Neuron (in vitro differentiated cells): Measurements from ENCODE around the gene FTO.

ENCODE experiments used
- H2AFZ ChIP-seq: one replicate; pipeline ENCODE4 v1.6.1; 2013; ENCODE audit warnings: low read depth, mild to moderate bottlenecking, inconsistent platforms, low read length, moderate library complexity
- H3K27me3 ChIP-seq: one replicate; pipeline ENCODE4 v1.6.1; 2013; ENCODE audit warnings: low read length; ENCODE audit not compliant: insufficient read depth
- H3K36me3 ChIP-seq: one replicate; pipeline ENCODE4 v1.6.1; 2013; ENCODE audit warnings: low read length; ENCODE audit not compliant: insufficient read depth
- H3K4me1 ChIP-seq: one replicate; pipeline ENCODE4 v1.6.1; 2013; ENCODE audit warnings: low read length; ENCODE audit not compliant: insufficient read depth
- H3K4me3 ChIP-seq: 2 replicates; pipeline ENCODE4 v1.5.1; 2013; ENCODE audit warnings: mild to moderate bottlenecking, low read length, moderate library complexity
- H3K9me3 ChIP-seq: one replicate; pipeline ENCODE4 v1.6.1; 2013; ENCODE audit warnings: low read length

Gene FTO

DNA sequence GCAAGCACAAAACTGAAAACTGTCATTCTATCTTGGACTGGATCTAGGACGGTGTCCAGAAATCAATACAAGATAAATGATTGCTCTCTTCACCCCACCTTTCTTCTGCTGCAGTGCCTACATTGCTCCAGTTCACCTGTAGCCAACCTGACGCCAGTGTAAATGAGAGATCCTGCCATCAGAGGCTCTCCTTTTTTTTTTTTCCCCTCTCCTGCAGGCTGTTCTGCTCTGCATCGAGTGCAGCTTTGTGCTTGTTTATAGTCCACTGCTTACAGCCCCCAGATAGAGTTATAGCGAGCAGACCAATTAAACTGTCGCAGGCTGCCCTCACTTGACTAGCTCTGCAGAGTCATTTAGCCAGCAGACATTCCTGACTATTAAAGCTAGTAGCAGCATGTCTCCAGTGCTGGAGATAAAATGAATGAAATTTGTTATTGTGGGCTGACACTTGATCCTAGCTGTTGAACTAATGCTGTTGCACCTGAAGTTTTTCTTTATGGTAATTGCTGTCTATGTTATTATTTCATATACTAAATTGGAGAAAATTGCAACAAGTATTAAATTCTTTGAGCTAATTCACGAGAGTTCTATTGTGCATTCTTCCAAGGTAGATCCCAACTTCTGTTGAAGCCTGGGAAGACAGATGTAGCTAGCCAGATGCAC lies 257.1 kb downstream of the FTO start:
- Histone ChIP-seq H3K9me3 (no peaks in the 10 kb centered on the region), H2AFZ (no peak overlapping the region), H3K4me3 (no peak overlapping the region), H3K27me3 (no peaks in the 10 kb centered on the region), H3K4me1 (peaks cover 6% of the 10 kb centered on the region), H3K36me3 (no peaks in the 10 kb centered on the region)

DNA sequence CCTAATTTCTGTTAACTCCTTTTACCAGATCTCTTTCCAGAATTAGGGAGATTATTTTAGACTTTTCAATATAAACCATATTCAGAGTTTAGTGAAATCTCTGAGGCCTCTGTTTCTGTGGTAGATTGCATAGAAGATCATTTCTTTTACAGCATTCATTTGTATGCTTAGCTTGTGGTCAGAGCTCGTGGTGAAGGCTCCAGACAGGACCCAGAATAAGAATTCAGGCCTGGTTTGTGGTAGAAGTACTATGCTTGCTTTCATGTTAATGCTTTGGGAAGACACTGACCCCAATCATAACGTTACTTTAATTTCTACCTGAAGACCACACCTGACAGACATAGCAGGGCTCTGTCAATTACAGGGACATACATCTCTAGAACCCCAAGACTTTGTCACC lies 258.1 kb downstream of the FTO start:
- Histone ChIP-seq H3K9me3 (no peaks in the 10 kb centered on the region), H3K36me3 (no peaks in the 10 kb centered on the region), H2AFZ (no peak overlapping the region), H3K27me3 (no peaks in the 10 kb centered on the region), H3K4me3 (no peak overlapping the region), H3K4me1 (peaks cover 10% of the 10 kb centered on the region)

DNA sequence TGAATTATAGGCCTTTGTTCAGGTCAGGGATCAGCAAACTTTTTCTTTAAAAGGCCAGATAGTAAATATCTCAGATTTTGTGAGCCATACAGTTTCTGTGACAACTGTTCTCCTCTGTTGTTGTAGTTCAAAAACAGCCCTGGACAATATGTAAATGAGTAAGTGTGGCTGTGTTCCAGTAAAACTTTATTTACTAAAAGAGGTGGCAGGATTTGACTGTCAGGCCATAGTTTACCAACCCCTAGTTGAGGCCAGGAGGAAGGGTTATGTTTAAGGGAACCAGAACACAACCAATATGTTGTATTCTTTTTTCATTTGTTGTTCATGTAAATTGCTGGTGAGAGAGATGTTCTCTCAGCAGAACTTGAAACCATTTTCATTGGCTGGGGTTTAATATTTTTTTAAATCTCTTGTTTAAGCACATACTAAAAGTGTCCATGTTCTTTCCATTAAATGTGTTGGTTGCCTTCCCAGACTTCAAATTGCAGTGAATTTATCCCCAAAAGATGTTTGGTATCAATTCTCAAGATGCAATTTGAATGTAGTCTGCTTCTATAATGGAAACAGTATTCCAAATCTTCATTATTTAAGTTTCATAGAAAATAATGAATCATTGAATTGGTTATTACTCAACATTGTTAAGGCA lies 260.3 kb downstream of the FTO start:
- Histone ChIP-seq H3K27me3 (no peaks in the 10 kb centered on the region), H3K4me3 (no peak overlapping the region), H3K36me3 (no peaks in the 10 kb centered on the region), H3K4me1 (peaks cover 7% of the 10 kb centered on the region), H2AFZ (no peak overlapping the region), H3K9me3 (no peaks in the 10 kb centered on the region)

DNA sequence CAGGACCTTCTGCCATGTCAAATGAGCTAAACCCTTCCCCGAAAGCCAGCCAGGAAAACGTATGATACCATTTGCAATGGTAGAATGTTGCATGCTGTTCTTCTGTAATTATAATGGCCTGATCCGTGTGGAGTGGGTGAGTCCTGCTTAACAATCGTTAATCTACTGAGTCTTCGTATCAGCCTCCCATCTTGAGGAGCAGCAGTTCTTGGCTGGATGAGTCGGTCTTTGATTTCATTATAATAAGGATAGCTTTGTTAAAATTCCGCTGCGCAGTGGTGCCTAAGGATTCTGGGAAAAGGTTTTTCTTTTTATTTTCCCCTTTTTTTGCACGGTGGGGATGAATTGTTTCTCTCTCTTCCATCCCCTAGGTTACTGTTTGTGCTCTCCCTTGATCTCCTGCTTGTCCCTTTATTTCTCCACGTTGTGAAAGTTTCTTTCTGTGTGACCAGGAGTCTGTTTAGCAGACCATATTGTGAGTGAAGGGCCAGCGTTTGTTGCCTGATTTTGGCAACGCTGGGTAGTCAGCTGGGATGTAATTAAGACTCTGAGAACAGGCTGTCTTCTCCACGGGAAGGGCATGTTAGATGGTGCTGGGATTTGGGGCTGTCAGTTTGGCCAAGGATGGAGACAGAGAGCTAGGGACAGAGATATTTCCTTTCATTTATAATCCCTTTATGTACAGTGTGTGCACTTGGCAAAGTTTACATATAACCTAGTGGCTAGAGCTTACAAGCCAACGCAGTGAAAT lies 263.0 kb downstream of the FTO start:
- Histone ChIP-seq H3K4me1 (peaks cover 7% of the 10 kb centered on the region), H3K9me3 (no peaks in the 10 kb centered on the region), H3K27me3 (no peaks in the 10 kb centered on the region), H3K4me3 (no peak overlapping the region), H2AFZ (no peak overlapping the region), H3K36me3 (no peaks in the 10 kb centered on the region)

DNA sequence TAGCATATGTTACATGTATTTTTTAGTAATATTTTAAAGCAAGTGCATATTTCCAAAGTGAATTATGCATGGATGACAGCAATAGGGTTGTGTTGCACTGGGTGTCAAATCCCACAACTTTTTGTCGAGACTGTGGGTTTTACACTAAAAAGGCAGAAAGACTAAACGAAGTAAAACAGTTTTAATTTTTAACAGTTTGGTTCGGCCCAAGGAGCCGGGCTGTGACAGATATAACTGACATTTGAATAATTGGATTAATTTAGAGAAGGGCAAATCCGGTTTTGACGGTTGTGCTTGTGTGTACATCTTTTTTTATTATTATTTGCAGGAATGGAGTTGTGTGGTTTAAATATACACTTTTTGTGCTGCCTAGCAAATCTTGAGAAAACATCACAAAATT lies 263.6 kb downstream of the FTO start:
- Histone ChIP-seq H3K4me1 (peaks cover 7% of the 10 kb centered on the region), H3K4me3 (no peak overlapping the region), H3K36me3 (no peaks in the 10 kb centered on the region), H2AFZ (no peak overlapping the region), H3K9me3 (no peaks in the 10 kb centered on the region), H3K27me3 (no peaks in the 10 kb centered on the region)

DNA sequence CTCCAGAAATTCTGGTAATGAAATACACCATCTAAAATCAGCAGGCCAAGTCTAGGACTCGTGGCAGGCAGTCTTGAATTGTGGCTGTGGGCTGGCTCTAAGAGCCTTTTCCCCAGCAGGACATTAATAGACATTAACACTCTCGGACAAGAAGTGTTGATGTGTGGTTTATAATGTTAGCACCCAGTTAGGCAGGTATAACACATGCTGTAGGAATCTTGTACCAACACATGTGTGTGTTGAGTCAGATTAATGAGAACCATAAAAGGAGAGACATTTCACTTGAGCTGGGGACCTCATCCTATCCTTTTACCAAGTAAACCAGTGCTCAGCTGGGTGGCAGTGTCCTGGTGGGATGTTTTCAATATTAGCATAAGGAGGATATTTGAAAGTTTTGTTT lies 264.5 kb downstream of the FTO start:
- peaks cover 7% of the 10 kb centered on the region for H3K4me1 ChIP-seq
- no peak overlapping the region for H3K4me3 ChIP-seq
- H3K9me3 ChIP-seq, result no peaks in the 10 kb centered on the region
- H3K27me3 ChIP-seq, result no peaks in the 10 kb centered on the region
- H3K36me3 ChIP-seq, result no peaks in the 10 kb centered on the region
- H2AFZ ChIP-seq, result no peak overlapping the region

DNA sequence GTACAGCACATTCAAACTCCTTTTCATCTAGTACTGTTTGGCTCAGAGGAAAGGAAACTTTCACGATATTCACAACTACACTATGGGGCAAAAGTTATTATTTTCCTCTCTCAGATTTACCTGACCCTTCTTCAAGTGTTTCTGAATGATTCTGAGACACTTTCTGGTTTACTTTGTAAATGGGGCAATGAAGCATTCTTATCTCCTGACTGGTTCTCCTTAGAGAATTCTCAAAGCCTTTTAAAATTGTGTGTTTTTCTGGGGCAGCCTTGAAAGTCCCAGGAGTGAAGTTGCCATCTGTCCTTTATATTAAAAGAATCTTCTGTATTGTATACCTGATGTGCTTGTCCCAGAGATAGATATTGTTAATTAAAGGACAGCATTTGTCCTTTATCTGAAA lies 264.9 kb downstream of the FTO start:
- H3K27me3 ChIP-seq, result no peaks in the 10 kb centered on the region
- H3K4me3 ChIP-seq, result no peak overlapping the region
- H3K4me1 ChIP-seq, result peaks cover 7% of the 10 kb centered on the region
- no peaks in the 10 kb centered on the region for H3K9me3 ChIP-seq
- no peaks in the 10 kb centered on the region for H3K36me3 ChIP-seq
- no peak overlapping the region for H2AFZ ChIP-seq

DNA sequence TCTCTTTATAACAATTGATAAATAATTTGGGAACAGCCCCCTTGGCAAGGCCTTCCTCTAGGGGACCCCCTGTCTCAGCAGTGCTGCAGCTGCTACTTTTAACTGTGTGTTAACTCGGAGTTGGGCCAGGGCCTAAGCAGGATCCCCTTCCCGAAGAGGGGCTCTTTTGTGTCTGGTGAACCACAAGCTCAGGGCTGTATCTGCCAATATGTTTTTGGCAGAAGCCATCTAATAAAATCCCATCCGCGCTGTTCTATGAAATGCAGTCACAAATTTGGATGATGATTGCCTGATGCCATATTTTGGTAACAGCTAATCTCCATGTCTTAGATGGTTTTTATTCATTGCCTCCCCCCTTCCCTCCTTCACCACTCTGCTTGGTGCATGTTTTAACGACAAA lies 267.7 kb downstream of the FTO start:
- Histone ChIP-seq H3K4me3 (no peak overlapping the region), H2AFZ (no peak overlapping the region), H3K4me1 (peaks cover 10% of the 10 kb centered on the region), H3K9me3 (no peaks in the 10 kb centered on the region), H3K36me3 (no peaks in the 10 kb centered on the region), H3K27me3 (no peaks in the 10 kb centered on the region)

DNA sequence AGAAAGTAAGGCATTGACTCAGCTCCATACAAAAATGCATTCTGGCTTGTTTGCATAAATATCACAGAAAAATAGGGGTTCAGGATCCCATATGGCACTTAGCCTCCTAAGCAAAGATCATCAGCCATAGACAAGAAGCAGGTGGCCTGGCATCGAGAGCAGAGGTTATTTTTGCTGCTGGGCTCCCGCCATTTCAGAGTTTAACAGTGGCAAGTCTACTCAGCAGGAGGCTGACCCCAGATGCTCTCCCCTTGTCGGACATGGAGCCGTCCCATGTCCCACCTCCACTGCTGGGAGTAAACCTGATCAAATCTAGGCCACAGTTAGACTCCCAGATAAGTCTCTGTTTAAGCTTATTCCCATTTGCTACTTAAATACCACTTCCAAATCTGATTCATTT lies 269.1 kb downstream of the FTO start:
- Histone ChIP-seq H3K4me3 (no peak overlapping the region), H3K27me3 (no peaks in the 10 kb centered on the region), H3K9me3 (no peaks in the 10 kb centered on the region), H3K4me1 (peaks cover 3% of the 10 kb centered on the region), H3K36me3 (no peaks in the 10 kb centered on the region), H2AFZ (no peak overlapping the region)

DNA sequence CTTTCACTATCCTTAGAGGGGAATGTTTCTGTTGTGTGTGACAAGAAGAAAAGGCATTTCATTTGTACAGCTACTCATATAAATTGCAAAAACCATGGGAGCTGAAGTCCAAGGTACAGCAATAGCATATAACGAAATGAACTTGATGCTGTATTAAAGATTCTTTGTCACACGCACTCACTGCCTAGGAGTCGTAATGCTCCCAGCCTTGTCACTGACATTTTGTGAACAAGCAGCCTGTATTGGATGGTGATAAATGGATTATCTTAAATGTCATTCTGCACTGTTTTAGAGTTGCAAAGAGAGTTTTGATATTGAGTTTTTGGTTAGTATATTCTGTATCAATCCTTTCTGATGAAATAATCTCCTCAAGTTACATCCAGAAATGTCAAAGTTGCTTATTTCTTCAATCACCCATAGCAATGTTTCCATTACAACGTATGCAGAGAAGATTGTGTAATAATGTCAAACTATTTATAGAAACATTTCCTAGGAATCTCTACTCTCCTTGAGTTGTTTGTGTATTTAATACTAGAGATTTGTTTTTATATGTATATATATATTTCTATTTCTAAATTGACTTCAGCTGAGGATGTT lies 270.6 kb downstream of the FTO start:
- Histone ChIP-seq H3K27me3 (no peaks in the 10 kb centered on the region), H3K4me1 (peaks cover 3% of the 10 kb centered on the region), H3K4me3 (no peak overlapping the region), H3K36me3 (no peaks in the 10 kb centered on the region), H2AFZ (no peak overlapping the region), H3K9me3 (no peaks in the 10 kb centered on the region)

DNA sequence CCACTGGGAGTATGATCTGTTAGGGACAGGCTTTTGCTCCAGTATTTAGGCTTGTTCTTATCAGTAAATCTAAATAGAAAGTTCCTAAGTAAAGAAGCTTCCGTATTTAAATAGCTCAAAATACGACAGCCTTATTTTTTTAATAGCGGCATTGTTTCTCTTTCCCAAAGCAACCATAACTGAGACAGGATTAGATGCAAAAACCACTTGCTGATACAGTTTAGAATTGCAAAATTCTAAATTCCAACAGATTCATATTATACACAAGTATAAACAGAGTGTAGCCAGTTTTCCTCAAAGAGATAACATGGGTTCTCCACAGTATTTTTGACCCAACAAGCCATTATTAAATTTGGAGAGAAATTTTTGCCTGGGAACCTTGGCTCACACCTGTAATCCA lies 276.7 kb downstream of the FTO start:
- Histone ChIP-seq H2AFZ (no peak overlapping the region), H3K36me3 (no peaks in the 10 kb centered on the region), H3K27me3 (no peaks in the 10 kb centered on the region), H3K4me3 (no peak overlapping the region), H3K9me3 (no peaks in the 10 kb centered on the region), H3K4me1 (no peaks in the 10 kb centered on the region)

DNA sequence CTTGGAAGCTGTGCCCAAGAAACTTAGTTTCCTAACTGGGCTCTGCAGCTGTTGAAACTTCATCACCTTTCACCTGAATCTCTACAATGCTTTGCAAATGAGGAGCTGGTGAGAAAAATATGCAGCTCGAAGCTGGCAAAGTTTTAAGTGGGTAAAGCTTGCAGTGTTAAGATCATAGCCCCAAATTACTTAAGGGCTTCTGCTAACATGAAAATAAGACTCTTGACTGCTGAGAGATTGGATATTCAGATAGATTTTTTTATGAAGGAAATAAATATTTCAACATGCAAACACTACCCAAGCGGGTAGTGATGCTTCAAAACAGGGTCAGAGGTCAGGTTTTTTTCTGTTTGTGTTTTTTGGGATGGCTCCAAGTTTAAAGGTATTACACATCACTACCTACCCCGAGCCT lies 278.7 kb downstream of the FTO start:
- H3K4me1 ChIP-seq, result no peaks in the 10 kb centered on the region
- no peak overlapping the region for H2AFZ ChIP-seq
- no peaks in the 10 kb centered on the region for H3K27me3 ChIP-seq
- no peak overlapping the region for H3K4me3 ChIP-seq
- H3K9me3 ChIP-seq, result no peaks in the 10 kb centered on the region
- H3K36me3 ChIP-seq, result no peaks in the 10 kb centered on the region

DNA sequence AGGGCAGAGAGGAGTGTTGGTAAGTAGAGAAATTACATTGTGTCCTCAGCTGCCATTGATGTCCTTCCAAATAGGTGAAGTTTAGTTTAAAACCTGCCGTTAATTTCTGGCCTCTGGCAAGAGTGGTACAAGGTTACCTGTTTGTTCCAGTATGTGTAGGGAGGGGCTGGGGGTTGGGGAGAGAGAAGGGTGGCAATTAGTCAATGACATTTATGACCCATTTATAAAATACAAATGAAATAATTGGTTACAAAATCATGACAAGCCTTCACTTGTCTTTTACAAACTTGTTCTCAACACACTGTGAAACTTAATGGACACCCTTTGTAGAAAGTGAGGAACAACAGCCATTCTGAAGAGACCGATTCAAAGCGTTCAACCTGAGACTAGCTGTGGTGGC lies 281.0 kb downstream of the FTO start:
- Histone ChIP-seq H2AFZ (no peak overlapping the region), H3K4me1 (no peaks in the 10 kb centered on the region), H3K27me3 (no peaks in the 10 kb centered on the region), H3K4me3 (no peak overlapping the region), H3K9me3 (no peaks in the 10 kb centered on the region), H3K36me3 (no peaks in the 10 kb centered on the region)
